A549 treated with GW870086 at 1 μM for 4 hours (cell line): ENCODE results near the gene SARS2. TPM values are rescaled to one million over a fixed set of nuclear protein-coding genes. Genes with fewer than 3 reads are reported as not detected.

ENCODE experiments used
- total RNA-seq: library from RNA; stranded (reverse); fragments of 200-300 nt; extraction: Qiagen RNA extraction; gene quantifications from 5 replicates; pipeline ENCODE4 v1.2.3, GENCODE V29; 2022; ENCODE audit warnings: low read depth

The SARS2 gene
- total RNA-seq = 52.7 to 58.8 TPM (median 54.7 TPM) in 5 replicates

DNA sequence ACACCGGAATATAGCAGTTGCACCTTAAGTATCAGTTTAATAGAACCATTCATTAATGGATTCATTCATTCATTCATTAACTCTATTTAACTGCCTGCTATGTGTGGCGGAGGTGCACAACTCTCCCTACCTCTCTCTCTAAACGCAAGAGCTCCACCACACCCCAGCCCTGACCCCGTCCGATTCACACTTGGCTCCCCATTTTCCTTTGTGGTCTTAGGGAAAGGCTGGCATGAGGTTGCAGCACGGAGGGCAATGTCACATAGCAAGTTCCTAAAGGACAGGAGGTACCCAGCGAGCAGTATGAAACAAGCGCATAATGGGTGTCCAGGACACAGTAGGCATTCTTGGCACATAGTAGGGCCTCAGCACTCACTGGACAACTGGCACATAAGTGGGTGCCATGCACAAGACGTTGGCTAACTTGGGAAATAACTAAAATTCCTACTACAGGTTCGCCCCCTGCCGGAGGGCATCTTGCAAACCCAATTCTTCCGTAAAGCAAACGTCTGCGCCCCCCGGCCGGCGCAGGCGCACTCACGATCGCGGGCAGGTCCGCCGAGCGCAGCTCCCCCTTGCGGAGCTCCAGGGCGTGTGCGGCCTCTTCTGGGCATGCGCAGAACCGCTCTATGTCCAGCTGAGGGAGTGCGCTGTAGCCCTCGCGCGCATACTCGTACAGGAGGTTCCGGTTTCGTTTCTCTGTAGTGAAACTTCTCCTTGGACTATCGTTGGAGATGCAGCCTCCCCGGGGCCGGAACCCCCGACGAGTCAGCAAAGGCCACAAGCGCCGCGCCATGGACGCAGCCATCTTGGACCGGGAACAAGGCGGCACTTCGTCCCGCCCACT lies at the start of gene SARS2:
Gene SARS2 (minus strand): TSS at position 835 of the 847 bp plus-strand sequence. CDS start 27 bp downstream, at position 808.

GRCh38 chr19:38975214-38975860 lies 44.8 kb upstream of the SARS2 start, which contains the start of gene FBXO17:
Gene FBXO17, minus strand, starts transcription at chr19:38975742. Its CDS starts 25,423 bp downstream, at chr19:38950319.

DNA sequence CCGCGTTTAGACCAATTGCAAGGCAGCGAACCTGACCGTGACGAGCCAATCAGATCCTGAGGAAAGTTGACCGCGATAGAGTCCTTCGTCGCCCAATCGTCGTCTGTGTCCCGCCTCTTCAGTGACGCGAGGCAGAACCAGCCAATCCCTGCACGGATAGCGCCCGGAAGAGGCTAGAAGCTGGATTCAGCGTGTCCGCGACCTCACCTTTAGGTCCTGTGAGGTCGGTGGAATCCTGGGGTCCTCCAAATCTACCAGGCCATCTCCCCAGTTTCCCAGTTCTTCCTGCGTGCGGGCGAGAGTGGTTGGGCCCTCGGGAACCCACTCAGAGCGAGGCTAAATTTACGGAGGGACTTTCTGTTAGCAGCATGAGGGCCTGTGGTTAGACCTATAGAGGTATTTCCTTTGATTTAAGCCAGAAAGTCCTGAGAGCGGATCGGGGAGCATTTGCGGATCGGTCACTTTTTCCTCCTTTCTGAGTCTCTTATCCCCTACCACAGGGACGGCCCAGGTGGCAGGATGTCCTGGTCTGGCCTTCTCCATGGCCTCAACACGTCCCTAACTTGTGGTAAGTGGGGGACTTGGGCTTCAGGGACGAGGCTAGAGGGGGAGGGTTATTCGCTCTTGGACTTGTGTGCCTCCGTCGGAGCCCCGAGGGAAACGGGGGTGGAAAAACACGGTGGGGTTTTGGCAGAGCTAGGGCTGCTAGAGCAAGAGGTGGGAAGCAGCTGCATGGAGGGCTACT lies 385 bp upstream of the SARS2 start, which contains the start of gene MRPS12:
Gene MRPS12 (plus strand): TSS at position 169 of the 745 bp plus-strand sequence. CDS start 351 bp downstream, at position 520.

GRCh38 chr19:38899447-38900201 lies 30.9 kb downstream of the SARS2 start, which contains the start of the genes NFKBIB and SIRT2:
Gene NFKBIB, plus strand, starts transcription at chr19:38899969. Its CDS starts 64 bp downstream, at chr19:38900033.
Gene SIRT2, minus strand, starts transcription at chr19:38899618. Its CDS starts 97 bp downstream, at chr19:38899521.

GRCh38 chr19:38877781-38878574 lies 52.6 kb downstream of the SARS2 start, which contains the start of gene RINL:
Gene RINL, minus strand, starts transcription at chr19:38878275. Its CDS starts 1,533 bp downstream, at chr19:38876742.

Other genes starting within 250 kb of the SARS2 start
- 4.2 to 6.0 TPM (median 5.6 TPM) in 5 replicates for gene CAPN12, start 186.3 kb downstream of the SARS2 start, total RNA-seq
- 1.3 TPM in 1 of 5 replicates, not detected in the others for gene LGALS7, start 157.2 kb downstream of the SARS2 start, total RNA-seq
- gene LGALS7B, start 141.6 kb downstream of the SARS2 start, total RNA-seq = 0.56 to 0.58 TPM in 2 of 5 replicates, not detected in the others
- gene LGALS4, start 117.8 kb downstream of the SARS2 start, total RNA-seq = 0.35 to 1.8 TPM (median 0.45 TPM) in 5 replicates
- gene ECH1, start 99.0 kb downstream of the SARS2 start, total RNA-seq = 276 to 372 TPM (median 288 TPM) in 5 replicates
- 305 to 358 TPM (median 332 TPM) in 5 replicates for gene HNRNPL, start 80.8 kb downstream of the SARS2 start, total RNA-seq
- 1.6 to 3.6 TPM (median 2.6 TPM) in 5 replicates for gene RINL, start 52.5 kb downstream of the SARS2 start, total RNA-seq
- 28.3 to 37.7 TPM (median 35.8 TPM) in 5 replicates for gene SIRT2, start 31.1 kb downstream of the SARS2 start, total RNA-seq
- gene NFKBIB, start 30.8 kb downstream of the SARS2 start, total RNA-seq = 58.8 to 116 TPM (median 98.0 TPM) in 5 replicates
- gene CCER2, start 18.6 kb downstream of the SARS2 start, total RNA-seq = 0.37 to 0.77 TPM (median 0.52 TPM) in 4 of 5 replicates, not detected in the other
- 222 to 326 TPM (median 280 TPM) in 5 replicates for gene MRPS12, start 181 bp upstream of the SARS2 start, total RNA-seq
- 64.1 to 85.5 TPM (median 79.4 TPM) in 5 replicates for gene FBXO17, start 45.0 kb upstream of the SARS2 start, total RNA-seq
- 2.8 to 4.4 TPM (median 3.9 TPM) in 5 replicates for gene FBXO27, start 101.8 kb upstream of the SARS2 start, total RNA-seq
- gene ACP7, start 153.6 kb upstream of the SARS2 start, total RNA-seq = 0.06 to 0.13 TPM (median 0.08 TPM) in 4 of 5 replicates, not detected in the other
- gene PAK4, start 195.0 kb upstream of the SARS2 start, total RNA-seq = 91.5 to 118 TPM (median 110 TPM) in 5 replicates